OCI-LY1 (cell line): Measurements from ENCODE around the gene NALF2.

Source experiments
- H2AFZ ChIP-seq: fragments of 200-600 bp; sonication (generic), shearing (Covaris generic); 2 replicates; pipeline ENCODE4 v1.6.0; 2014; ENCODE audit warnings: antibody characterized with exemption, mild to moderate bottlenecking, low read length
- H3F3A ChIP-seq: fragments of 200-600 bp; sonication (generic), shearing (Covaris generic); 2 replicates; pipeline ENCODE4 v1.6.0; 2014; ENCODE audit warnings: mild to moderate bottlenecking, antibody characterized with exemption, low read length, moderate library complexity; ENCODE audit not compliant: insufficient read depth
- H3K27ac ChIP-seq: fragments of 200-600 bp; sonication (generic); 2 replicates; pipeline ENCODE4 v1.5.1; 2014; ENCODE audit warnings: low read length, mixed run types, mild to moderate bottlenecking, low read depth; ENCODE audit not compliant: poor library complexity, severe bottlenecking
- H3K27me3 ChIP-seq: fragments of 200-600 bp; sonication (generic); 2 replicates; pipeline ENCODE4 v1.6.0; 2014; ENCODE audit warnings: antibody characterized with exemption, mild to moderate bottlenecking, low read length, moderate library complexity; ENCODE audit not compliant: insufficient read depth
- H3K36me3 ChIP-seq: fragments of 200-600 bp; sonication (generic); 2 replicates; pipeline ENCODE4 v1.6.1; 2014; ENCODE audit warnings: mild to moderate bottlenecking, antibody characterized with exemption, low read length, moderate library complexity, mixed read lengths; ENCODE audit not compliant: insufficient read depth
- H3K4me1 ChIP-seq: fragments of 200-600 bp; sonication (generic); 2 replicates; pipeline ENCODE4 v1.5.1; 2014; ENCODE audit warnings: mild to moderate bottlenecking, low read length, moderate library complexity; ENCODE audit not compliant: insufficient read depth, severe bottlenecking
- H3K4me2 ChIP-seq: fragments of 200-600 bp; sonication (generic), shearing (Covaris generic); 2 replicates; pipeline ENCODE4 v1.6.1; 2014; ENCODE audit warnings: low read length
- H3K4me3 ChIP-seq: fragments of 200-600 bp; sonication (generic); 2 replicates; pipeline ENCODE4 v1.5.1; 2014; ENCODE audit warnings: low read length, low read depth, mild to moderate bottlenecking, mixed read lengths; ENCODE audit not compliant: poor library complexity, severe bottlenecking
- H3K79me2 ChIP-seq: fragments of 200-600 bp; shearing (Covaris generic); 2 replicates; pipeline ENCODE4 v1.6.1; 2016; ENCODE audit warnings: mixed run types, low read length, mixed read lengths; ENCODE audit not compliant: insufficient read depth
- H3K9ac ChIP-seq: fragments of 200-600 bp; sonication (generic), shearing (Covaris generic); 2 replicates; pipeline ENCODE4 v1.6.1; 2014; ENCODE audit warnings: mild to moderate bottlenecking, low read length, mixed read lengths
- H3K9me2 ChIP-seq: fragments of 200-600 bp; sonication (generic), shearing (Covaris generic); 2 replicates; pipeline ENCODE4 v1.6.1; 2014; ENCODE audit warnings: low read depth, mild to moderate bottlenecking, low read length, mixed read lengths
- H3K9me3 ChIP-seq: fragments of 200-600 bp; shearing (Covaris generic); 2 replicates; pipeline ENCODE4 v1.6.1; 2014; ENCODE audit warnings: low read length, mixed read lengths
- H4K20me1 ChIP-seq: fragments of 200-600 bp; sonication (generic), shearing (Covaris generic); 2 replicates; pipeline ENCODE4 v1.6.0; 2016; ENCODE audit warnings: mild to moderate bottlenecking, low read length; ENCODE audit not compliant: insufficient read depth
- EZH2 ChIP-seq: fragments of 200-600 bp; sonication (generic), shearing (Covaris generic); IDR thresholded peaks from 2 replicates; pipeline ENCODE4 v1.8.0; 2017; ENCODE audit warnings: borderline replicate concordance, mixed run types, mild to moderate bottlenecking, antibody characterized with exemption, low read length, moderate library complexity, mixed read lengths
- TF ChIP-seq, protein P1 (sequence below): fragments of 200-600 bp; sonication (generic), shearing (Covaris generic); IDR thresholded peaks from 2 replicates; pipeline ENCODE4 v1.5.1; 2017; ENCODE audit warnings: mild to moderate bottlenecking, antibody characterized with exemption, low read length, moderate library complexity, mixed read lengths

Gene NALF2

DNA sequence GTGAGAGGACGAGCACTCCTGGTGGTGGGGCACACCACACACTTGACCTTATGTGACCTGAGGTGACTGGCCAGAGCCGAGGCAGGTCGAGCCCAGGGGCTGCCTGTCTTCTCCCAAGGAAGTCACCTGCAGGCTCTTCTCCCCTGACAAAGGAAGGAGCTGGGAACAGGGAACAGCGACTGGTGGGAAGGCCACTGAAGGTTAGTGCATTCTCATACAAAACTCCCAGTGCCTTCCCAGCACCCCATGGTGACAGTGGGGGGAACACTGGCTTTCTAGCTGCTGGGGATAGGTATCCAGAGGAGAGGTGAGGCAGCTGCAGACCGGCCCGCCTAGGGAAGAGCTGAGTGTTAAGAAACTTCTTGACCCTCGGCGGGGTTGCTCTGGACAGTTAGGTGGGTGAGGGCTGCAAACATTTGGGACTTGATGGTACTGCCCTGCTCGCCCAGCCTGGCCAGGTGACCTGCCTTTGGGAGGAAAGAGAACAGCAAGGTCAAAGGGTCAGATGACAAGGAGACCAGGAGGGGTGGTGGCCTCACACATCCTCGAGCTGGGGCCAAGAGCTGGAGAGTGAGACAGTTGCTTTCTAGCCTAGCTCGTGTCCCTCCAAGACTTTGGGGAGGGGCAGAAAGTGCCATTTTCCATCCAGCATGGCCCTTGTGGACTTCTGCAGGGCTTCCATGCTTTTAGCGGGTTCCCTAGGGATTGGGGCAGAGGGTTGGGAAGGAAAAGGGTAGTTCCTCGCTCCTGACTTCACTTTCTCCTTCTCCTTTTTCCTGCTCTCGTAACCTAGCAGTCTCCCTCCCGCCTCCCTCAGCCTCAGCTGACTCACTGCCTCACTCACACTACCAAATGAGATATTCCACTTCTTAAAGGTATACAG lies 2.7 kb downstream of the NALF2 start:
- Histone ChIP-seq H2AFZ (no peak overlapping the region), H3K79me2 (no peaks in the 10 kb centered on the region), H3K9me2 (no peaks in the 10 kb centered on the region), H3F3A (no peaks in the 10 kb centered on the region), H3K9ac (no peak overlapping the region), H3K27me3 (no peaks in the 10 kb centered on the region), H3K36me3 (no peaks in the 10 kb centered on the region), H3K4me3 (no peak overlapping the region), H4K20me1 (no peaks in the 10 kb centered on the region), H3K9me3 (no peaks in the 10 kb centered on the region), H3K4me1 (no peaks in the 10 kb centered on the region), H3K4me2 (no peak overlapping the region), H3K27ac (no peak overlapping the region)
- TF ChIP-seq, protein P1, sequence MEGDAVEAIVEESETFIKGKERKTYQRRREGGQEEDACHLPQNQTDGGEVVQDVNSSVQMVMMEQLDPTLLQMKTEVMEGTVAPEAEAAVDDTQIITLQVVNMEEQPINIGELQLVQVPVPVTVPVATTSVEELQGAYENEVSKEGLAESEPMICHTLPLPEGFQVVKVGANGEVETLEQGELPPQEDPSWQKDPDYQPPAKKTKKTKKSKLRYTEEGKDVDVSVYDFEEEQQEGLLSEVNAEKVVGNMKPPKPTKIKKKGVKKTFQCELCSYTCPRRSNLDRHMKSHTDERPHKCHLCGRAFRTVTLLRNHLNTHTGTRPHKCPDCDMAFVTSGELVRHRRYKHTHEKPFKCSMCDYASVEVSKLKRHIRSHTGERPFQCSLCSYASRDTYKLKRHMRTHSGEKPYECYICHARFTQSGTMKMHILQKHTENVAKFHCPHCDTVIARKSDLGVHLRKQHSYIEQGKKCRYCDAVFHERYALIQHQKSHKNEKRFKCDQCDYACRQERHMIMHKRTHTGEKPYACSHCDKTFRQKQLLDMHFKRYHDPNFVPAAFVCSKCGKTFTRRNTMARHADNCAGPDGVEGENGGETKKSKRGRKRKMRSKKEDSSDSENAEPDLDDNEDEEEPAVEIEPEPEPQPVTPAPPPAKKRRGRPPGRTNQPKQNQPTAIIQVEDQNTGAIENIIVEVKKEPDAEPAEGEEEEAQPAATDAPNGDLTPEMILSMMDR = no peak
- TF ChIP-seq EZH2 = no peak

DNA sequence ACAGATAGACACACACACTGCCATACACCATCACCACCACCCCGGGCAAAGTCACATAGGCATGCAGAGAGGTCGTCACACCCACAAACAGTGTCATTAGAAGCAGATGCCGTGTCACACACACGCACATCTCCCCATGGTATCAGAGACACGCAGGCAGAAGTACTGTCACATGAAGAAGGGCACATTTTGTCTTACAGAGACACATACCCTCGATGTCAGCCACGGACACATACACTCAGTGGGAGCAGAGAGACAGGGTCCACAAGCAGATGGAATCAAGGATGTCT lies 3.3 kb downstream of the NALF2 start:
- Histone ChIP-seq H3K27me3 (no peaks in the 10 kb centered on the region), H3K9me3 (no peaks in the 10 kb centered on the region), H4K20me1 (no peaks in the 10 kb centered on the region), H3K27ac (no peak overlapping the region), H3K4me2 (no peak overlapping the region), H2AFZ (no peak overlapping the region), H3F3A (no peaks in the 10 kb centered on the region), H3K9me2 (no peaks in the 10 kb centered on the region), H3K9ac (no peak overlapping the region), H3K79me2 (no peaks in the 10 kb centered on the region), H3K36me3 (no peaks in the 10 kb centered on the region), H3K4me1 (no peaks in the 10 kb centered on the region), H3K4me3 (no peak overlapping the region)
- no peak for TF ChIP-seq EZH2
- TF ChIP-seq, protein P1 = no peak

DNA sequence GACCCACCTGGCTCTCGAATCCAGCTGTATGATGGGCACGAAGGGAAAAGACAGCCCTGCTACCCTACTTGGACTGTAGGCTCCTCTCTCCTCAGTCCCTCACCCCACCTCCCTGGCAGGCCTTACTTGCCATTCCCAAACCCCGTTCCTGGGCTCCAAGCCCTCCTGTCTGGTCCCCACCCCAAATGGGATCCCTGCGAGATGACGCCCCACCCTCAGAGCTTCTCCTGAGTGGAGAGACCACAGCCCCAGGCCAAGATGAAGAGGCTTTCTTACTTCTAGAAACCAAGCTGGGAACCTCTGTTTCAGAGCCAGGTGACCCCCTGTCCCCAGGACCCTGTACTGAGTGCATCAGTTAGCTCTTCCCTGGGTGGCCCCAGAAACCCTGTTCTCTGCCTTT lies 4.5 kb downstream of the NALF2 start:
- H3K4me2 ChIP-seq = no peak overlapping the region
- no peaks in the 10 kb centered on the region for H3K9me3 ChIP-seq
- no peaks in the 10 kb centered on the region for H3F3A ChIP-seq
- H4K20me1 ChIP-seq = no peaks in the 10 kb centered on the region
- H3K79me2 ChIP-seq = no peaks in the 10 kb centered on the region
- no peak for TF ChIP-seq EZH2
- TF ChIP-seq, protein P1 = no peak
- H3K4me1 ChIP-seq = no peaks in the 10 kb centered on the region
- no peak overlapping the region for H2AFZ ChIP-seq
- no peaks in the 10 kb centered on the region for H3K27me3 ChIP-seq
- H3K9me2 ChIP-seq = no peaks in the 10 kb centered on the region
- H3K9ac ChIP-seq = no peak overlapping the region
- H3K27ac ChIP-seq = no peak overlapping the region
- H3K36me3 ChIP-seq = no peaks in the 10 kb centered on the region
- H3K4me3 ChIP-seq = no peak overlapping the region
